HL-60/S4 treated with retinoic acid at 250 ng/mL for 4 days and 3 days (cell line): Measurements from ENCODE around the gene ID2.

ENCODE experiments used
- in situ Hi-C: fragments of 300-500 bp; cut with MboI; formaldehyde crosslinking; loops from 2 replicates; pipeline ENCODE4 v1.7.0; 2022; ENCODE audit warnings: low sequenced_read_pairs

The ID2 gene

GRCh38 chr2:8646731-8647461 lies 35.0 kb upstream of the ID2 start:
- in situ Hi-C loops: no loop called here

GRCh38 chr2:8647462-8647857 lies 34.4 kb upstream of the ID2 start:
- in situ Hi-C loops: no loop called here

- in situ Hi-C loops: no loop called here
Measured at GRCh38 chr2:8648441-8649213, 33.2 kb upstream of the ID2 start.

GRCh38 chr2:8649718-8650117 lies 32.1 kb upstream of the ID2 start:
- in situ Hi-C loops: no loop called here

GRCh38 chr2:8650256-8650655 lies 31.6 kb upstream of the ID2 start:
- in situ Hi-C loops: no loop called here

- in situ Hi-C loops: no loop called here
Measured at GRCh38 chr2:8652774-8653426, 29.0 kb upstream of the ID2 start.

GRCh38 chr2:8653485-8653884 lies 28.4 kb upstream of the ID2 start:
- in situ Hi-C loops: no loop called here

- in situ Hi-C loops: no loop called here
Measured at GRCh38 chr2:8654041-8654440, 27.8 kb upstream of the ID2 start.

GRCh38 chr2:8654483-8654882 lies 27.4 kb upstream of the ID2 start:
- in situ Hi-C loops: no loop called here

- in situ Hi-C loops: no loop called here
Measured at GRCh38 chr2:8656160-8656641, 25.7 kb upstream of the ID2 start.

- in situ Hi-C loops: no loop called here
Measured at GRCh38 chr2:8656811-8657210, 25.0 kb upstream of the ID2 start.

- in situ Hi-C loops: no loop called here
Measured at GRCh38 chr2:8657423-8658062, 24.3 kb upstream of the ID2 start.

- in situ Hi-C loops: no loop called here
Measured at GRCh38 chr2:8658064-8658862, 23.6 kb upstream of the ID2 start.

- in situ Hi-C loops: no loop called here
Measured at GRCh38 chr2:8659092-8659734, 22.6 kb upstream of the ID2 start.

GRCh38 chr2:8659735-8660492 lies 21.9 kb upstream of the ID2 start:
- in situ Hi-C loops: no loop called here

GRCh38 chr2:8661235-8661634 lies 20.6 kb upstream of the ID2 start:
- in situ Hi-C loops: no loop called here

- in situ Hi-C loops: no loop called here
Measured at GRCh38 chr2:8661736-8662135, 20.1 kb upstream of the ID2 start.

GRCh38 chr2:8662239-8662879 lies 19.5 kb upstream of the ID2 start:
- in situ Hi-C loops: no loop called here

- in situ Hi-C loops: no loop called here
Measured at GRCh38 chr2:8663997-8664396, 17.9 kb upstream of the ID2 start.
